RCC 7860 (cell line): ENCODE results near the gene XRCC4.
"Not testable (repeated sequence)": the region's sequence is repeated elsewhere in the genome, so short reads cannot be mapped to it uniquely, and the experiment has no call there.

Experiments
- DNase-seq: peaks from one replicate; pipeline ENCODE4 v3.0.0-alpha.2; 2015; ENCODE audit warnings: low spot score
- FAIRE-seq: peaks from 2 replicates; lab custom pipeline; 2012; peaks lifted over from hg19 to GRCh38; lab: Jason Lieb, UNC

Gene XRCC4

GRCh38 chr5:83107692-83108420, 30.5 kb downstream of the XRCC4 start:
- FAIRE-seq (no peak), DNase-seq (no peak)

DNA sequence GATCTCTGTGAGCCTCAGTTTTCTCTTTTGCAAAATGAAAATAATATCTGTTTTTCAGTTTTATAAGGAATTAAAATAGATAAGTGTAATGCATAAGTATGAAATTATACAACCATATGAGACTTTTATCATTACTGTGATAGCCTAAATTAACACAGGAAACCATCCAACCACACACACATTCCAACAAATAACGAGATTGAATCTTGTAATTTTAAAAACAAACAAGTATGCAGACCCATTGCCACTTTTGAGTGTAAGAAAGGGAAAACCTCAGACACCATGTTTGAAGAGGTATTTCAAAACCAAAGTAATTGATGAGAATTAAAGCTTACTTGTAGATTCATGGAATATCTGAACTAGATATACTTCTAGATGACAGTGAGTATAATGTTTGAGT, 32.0 kb downstream of the XRCC4 start:
- FAIRE-seq, result no peak
- DNase-seq, result no peak

DNA sequence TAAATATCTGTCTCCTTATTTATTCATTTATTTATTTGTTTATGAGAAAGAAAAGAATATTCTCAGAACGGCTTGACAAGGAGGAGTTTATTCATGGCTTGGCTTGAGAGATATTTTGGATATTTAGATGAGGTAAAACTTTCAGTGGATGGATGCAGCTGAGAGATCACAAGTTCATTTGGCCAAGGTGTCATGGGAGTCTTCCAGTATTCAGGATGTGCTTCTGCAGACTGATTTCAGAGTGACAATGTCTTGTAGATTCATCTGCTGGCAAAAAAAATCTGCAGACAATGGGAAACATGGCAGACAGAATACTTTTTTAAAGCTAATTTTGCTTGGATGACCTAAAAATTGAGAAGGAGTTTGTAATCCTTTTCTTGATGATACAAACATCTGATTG, 38.5 kb downstream of the XRCC4 start:
- DNase-seq, result no peak
- no peak for FAIRE-seq

DNA sequence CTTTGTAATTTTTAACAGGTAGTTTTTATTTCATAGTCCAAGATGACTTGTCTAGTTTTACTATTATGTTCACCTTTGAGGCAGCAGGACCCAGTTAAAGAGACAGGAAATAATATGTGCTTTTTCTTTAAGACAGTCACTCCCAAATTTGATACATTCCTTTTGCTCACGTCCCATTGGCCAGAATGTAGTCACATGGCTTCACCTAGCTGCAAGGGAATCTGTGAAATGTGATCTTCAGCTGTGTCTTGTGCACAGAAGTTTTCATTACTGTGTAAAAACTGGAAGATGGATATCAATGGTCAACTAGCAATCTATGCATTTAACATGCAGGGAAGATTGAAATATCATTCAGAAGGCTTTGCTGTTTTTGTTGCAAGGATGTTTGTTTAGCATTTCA, 41.1 kb downstream of the XRCC4 start:
- DNase-seq, result no peak
- FAIRE-seq, result no peak

DNA sequence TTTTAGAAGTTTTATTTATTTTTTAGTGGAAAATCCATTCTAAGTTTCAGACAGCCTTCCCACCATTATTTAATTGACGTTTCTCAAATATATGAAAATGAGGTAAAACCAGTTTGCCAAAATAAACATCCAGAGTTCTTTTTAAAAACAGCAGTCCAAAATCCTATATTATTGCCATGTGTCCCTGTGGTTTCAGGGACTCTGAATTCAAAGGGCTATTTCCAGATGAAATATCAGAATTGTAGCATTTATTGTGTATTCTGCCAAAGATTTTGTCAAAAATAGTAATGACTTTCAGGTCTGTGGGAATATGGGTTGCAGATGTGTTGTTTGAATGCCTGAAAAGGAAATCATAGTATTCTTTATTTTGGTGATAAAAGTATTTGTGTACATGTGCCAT, 41.6 kb downstream of the XRCC4 start:
- no peak for DNase-seq

DNA sequence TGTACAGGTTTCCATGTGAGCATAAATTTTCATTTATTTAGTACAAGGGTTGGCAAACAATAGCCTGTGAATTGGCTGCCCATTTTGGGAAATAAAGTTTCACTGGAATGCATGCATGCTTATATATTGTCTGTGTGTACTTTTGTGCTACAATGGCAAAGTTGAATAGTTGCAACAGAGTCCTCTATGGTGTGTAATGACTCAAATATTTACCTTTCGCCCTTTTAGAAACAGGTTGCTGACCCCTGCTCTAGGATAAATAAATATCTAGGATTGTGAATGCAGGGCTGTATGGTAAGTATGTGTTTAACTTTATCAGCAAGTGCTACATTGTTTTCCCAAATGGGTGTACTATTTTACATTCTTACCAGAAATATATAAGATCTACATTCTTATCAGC, 47.2 kb downstream of the XRCC4 start:
- DNase-seq (no peak), FAIRE-seq (no peak)

More for the DNA sequence above, 41.6 kb downstream of the XRCC4 start:
- no peak for FAIRE-seq

GRCh38 chr5:83125560-83125959, 48.2 kb downstream of the XRCC4 start:
- no peak for DNase-seq
- no peak for FAIRE-seq

DNA sequence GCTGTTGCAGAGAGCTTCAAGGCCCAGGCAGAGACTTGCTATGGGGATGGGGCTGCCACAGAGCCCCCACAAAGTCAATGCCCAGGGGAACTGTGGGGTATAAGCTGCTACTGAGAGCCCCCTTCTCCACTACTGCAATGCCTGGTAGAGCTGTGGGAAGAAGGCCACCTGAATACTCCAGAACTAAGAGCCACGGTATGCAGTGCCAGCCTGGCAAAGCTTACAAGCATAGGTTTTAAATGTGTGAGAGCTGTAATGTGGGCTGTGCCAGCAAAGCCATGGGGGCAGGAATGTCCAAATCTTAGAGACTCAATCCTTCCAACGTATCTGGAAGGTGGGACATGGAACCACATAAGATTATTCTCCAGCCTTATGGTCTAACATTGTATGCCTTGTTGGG, 49.2 kb downstream of the XRCC4 start:
- FAIRE-seq, result no peak

GRCh38 chr5:83133797-83134196, 56.5 kb downstream of the XRCC4 start:
- DNase-seq, result no peak
- FAIRE-seq, result no peak

More for the DNA sequence above, 49.2 kb downstream of the XRCC4 start:
- DNase-seq, result no peak

- FAIRE-seq (no peak), DNase-seq (no peak)
Measured at GRCh38 chr5:83142526-83142925, 65.2 kb downstream of the XRCC4 start.

GRCh38 chr5:83145241-83145640, 67.9 kb downstream of the XRCC4 start:
- DNase-seq (no peak), FAIRE-seq (no peak)

GRCh38 chr5:83145882-83146331, 68.6 kb downstream of the XRCC4 start:
- DNase-seq (no peak), FAIRE-seq (no peak)

DNA sequence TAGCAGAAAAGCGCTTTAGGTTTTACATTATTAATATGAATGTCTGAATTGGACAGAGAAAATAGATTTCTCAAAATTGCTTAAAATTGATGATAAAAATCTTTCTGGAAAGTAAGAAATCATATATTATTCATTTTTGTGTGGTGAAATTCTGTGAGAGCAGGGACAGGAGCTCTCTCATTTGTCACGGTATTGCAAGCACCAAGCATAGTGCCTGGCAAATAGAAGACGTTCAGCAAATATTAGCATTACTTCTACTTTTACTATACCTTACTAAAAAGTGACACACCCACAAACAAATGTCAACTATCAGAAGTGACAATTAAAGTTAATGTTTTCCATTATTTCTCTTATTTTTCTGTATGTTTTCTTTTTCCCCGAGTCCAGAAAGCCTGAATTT, 69.1 kb downstream of the XRCC4 start:
- FAIRE-seq (no peak), DNase-seq (no peak)

GRCh38 chr5:83147593-83147992, 70.2 kb downstream of the XRCC4 start:
- FAIRE-seq (no peak), DNase-seq (no peak)

DNA sequence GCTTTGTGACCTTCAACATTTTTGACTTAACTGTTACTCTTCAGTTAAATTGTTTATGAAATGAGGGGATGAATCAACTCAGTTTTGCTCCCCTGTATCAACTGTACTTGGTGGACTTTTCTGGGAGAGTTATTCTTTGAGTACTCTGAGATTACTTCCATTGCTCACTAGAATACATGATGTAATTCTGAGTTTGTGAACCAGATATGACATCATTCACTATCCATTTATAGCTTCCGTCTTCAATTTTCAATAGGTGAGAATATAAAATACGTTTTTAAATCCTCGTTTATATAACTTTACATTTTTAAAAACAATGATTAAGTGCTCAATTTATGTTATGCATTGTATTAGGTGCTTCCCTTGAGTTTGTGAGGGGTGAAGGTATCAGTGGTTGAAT, 71.0 kb downstream of the XRCC4 start:
- DNase-seq (no peak), FAIRE-seq (no peak)

DNA sequence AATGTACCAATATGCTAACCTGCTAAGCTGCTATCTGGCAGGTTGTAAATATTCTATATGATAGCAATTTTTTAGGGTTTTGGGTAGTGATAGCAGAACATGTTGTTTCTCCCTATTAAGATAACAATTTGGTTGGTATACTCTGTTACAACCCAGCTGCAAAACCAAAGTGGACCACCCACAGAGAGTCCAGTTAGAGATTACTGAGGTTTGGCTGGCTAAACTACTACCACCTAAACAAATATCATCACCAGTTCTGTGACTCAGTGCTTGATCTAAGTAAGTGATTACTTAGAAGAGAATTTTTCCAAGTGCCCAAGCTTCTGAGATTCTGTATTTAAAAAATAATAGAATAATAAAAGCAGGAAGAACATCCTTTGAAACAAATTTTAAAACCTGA, 72.3 kb downstream of the XRCC4 start:
- DNase-seq (peak; percentile 34), FAIRE-seq (peak; percentile 80)

DNA sequence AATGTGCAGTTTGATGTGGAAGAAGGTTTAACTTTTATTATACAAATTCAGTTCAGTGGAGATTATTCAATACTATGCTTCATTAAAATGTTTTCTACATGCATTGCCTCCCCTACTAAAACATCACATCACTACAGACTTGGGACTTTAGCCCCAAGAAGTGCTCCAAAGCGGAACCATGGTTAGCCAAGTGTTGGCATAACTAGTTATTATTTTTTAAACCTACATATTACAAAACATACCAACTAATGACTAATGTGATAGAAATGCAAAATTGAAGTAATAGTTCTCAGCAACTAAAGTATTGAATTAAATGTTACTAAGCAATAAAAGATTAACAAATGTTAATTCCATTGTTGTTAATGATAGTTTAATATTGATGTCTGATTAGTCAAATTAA, 74.5 kb downstream of the XRCC4 start:
- DNase-seq (peak; percentile 8), FAIRE-seq (peak; percentile 64)

GRCh38 chr5:83152996-83153395, 75.6 kb downstream of the XRCC4 start:
- not testable (repeated sequence) for FAIRE-seq, DNase-seq

DNA sequence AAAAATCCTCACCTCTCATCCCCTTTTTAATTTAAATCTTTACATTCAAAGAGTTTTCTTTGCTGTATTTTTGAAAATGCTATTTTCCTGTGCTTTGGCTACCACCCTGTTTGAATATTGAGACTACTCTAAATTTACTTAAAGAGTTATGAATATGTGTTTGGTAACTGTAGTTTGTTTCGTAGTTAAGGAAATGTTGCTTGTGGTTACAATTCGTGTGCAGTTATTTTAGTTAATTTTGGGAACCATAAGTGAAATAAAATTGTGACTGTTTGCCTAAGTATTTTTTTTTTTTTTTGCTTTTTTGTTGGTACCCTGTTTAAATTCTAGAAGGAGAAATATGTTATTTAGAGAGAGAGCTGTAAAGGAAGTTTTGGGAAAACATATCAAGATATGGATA, 78.7 kb downstream of the XRCC4 start:
- FAIRE-seq (no peak), DNase-seq (no peak)

GRCh38 chr5:83157163-83157562, 79.8 kb downstream of the XRCC4 start:
- DNase-seq (no peak), FAIRE-seq (no peak)

- FAIRE-seq (no peak), DNase-seq (no peak)
Measured at GRCh38 chr5:83162601-83163000, 85.3 kb downstream of the XRCC4 start.

DNA sequence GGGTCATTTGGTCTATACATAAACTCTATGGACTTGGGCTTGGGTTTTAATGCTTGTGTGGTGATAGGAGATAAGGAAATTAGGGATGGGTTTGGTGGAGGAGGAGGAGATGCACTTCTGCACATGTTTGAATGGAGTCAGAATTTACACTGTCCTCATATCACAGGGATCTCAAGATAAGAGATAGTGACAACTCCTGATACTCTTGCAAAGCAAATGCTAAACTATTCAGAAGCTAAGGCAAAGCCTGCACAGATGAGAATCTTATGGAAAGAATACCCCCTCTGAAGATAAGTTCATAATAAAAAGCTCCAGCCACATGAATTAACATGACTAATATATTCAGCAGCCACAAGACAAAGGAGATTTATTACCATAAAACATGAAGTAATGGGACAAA, 90.2 kb downstream of the XRCC4 start:
- DNase-seq (no peak), FAIRE-seq (no peak)
